ENCODE measurements around the gene SLCO2B1. TPM values are rescaled to one million over a fixed set of nuclear protein-coding genes. Genes with fewer than 3 reads are reported as not detected.

SLCO2B1 gene
- polyA plus RNA-seq, 3 donors, result 6.6 to 8.3 (median 6.7) TPM

DNA sequence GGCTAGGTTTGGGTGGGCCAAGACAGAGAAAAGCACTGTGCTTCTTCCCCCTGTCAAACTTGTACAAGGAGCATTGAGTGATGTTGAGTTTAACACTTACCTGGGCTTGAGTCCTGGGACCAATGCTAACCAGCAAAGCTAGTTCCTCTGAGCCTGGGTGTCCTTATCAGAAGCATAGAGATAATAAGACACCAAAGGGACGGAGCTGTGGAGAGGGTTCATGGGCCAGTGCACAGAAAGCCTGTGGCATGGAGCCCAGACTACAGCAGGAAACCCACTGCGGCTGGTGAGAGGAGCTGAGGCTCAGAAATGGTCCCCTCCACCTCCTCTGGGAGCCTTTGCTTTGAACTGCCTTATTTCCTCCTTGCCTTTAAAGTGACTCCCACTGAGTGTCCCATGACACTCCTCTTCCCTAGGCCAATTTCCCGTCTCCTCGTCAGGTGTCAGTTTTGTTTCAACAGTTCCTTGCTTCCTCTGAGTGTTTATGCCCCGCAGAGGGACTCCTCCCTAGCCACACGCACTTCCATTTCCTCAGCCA is 9.4 kb downstream of the SLCO2B1 start:
- DNase-seq (ENCODE audit: low read depth in 3 of 3, low spot score in 2 of 3), result no peak

DNA sequence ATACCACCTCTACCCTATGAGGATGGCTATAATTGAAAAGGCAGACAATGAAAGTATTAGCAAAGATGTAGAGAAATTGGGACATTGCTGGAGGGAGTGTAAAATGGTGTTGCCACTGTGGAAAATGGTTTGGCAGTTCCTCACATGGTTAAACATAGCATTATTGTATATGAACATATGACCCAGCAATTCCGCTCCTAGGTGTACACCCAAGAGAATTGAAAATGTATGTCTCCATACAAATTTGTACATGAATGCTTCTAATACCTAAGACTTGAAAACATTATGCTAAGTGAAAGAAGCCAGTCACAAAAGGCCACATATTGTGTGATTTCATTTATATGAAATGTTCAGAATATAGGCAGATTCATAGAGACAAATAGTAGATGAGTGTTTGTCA is 10.0 kb downstream of the SLCO2B1 start:
- no peak for DNase-seq (ENCODE audit: low read depth in 3 of 3, low spot score in 2 of 3)

GRCh38 chr11:75161506-75162095 is 10.7 kb downstream of the SLCO2B1 start:
- no peak for DNase-seq (ENCODE audit: low read depth in 3 of 3, low spot score in 2 of 3)

- DNase-seq (ENCODE audit: low read depth in 3 of 3, low spot score in 2 of 3), result no peak
Measured at GRCh38 chr11:75162954-75163353, 12.0 kb downstream of the SLCO2B1 start.

DNA sequence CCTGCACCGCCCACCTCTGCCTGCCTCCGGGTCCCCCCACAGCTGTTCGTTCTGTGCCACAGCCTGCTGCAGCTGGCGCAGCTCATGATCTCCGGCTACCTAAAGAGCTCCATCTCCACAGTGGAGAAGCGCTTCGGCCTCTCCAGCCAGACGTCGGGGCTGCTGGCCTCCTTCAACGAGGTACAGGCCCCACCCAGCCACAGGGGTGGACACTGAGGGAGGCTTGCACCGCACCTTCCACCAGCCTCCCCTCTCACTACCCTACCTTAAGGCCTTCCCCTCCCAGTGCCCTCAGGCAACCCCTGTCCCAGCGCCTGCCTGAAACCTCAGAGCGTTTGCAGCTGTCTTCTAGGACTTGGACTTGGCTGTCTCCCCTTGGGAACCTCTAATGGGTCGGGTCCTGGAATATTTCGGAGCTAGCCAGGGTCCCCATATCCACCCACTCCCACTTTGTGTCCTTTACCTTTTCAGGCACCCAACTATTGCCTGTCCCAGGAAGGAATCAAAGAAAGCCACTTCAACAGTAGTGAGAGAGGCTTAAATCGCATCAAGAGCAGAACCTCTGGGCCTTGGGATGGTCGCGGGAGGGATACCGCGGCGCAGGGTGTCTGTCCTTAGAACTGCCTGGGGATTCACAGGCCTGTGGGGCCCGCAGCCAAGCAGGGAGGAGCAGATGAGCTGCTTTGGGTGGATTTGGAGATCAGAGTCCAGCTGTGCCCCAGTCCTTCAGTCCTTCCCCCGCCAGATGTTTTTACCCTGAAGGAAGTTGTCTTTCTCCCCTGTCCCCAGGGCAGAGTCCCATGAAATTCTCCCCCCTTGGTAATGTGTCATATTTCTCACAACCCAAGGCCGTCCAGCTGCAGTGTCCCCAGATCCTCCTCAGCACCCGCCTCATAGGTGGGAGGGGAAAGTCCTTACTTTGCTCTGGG is 13.3 kb downstream of the SLCO2B1 start:
- DNase-seq (ENCODE audit: low read depth in 3 of 3, low spot score in 2 of 3), result no peak

DNA sequence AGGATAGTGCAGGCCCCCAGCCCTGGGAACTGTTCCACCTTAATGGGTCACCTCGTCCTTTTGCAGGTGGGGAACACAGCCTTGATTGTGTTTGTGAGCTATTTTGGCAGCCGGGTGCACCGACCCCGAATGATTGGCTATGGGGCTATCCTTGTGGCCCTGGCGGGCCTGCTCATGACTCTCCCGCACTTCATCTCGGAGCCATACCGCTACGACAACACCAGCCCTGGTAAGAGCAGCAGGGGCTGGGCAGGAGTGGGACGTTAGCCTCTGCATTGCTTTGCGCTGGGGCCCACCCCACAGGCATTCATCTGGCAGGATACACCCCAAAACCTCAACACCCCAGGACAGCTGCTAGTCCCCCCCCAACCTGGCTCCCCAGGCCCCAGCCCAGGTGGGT is 14.8 kb downstream of the SLCO2B1 start:
- DNase-seq (ENCODE audit: low read depth in 3 of 3, low spot score in 2 of 3), result no peak

- no peak for DNase-seq (ENCODE audit: low read depth in 3 of 3, low spot score in 2 of 3)
Measured at GRCh38 chr11:75166791-75167190, 15.9 kb downstream of the SLCO2B1 start.

GRCh38 chr11:75167617-75168016 is 16.7 kb downstream of the SLCO2B1 start:
- DNase-seq (ENCODE audit: low read depth in 3 of 3, low spot score in 2 of 3), result no peak

DNA sequence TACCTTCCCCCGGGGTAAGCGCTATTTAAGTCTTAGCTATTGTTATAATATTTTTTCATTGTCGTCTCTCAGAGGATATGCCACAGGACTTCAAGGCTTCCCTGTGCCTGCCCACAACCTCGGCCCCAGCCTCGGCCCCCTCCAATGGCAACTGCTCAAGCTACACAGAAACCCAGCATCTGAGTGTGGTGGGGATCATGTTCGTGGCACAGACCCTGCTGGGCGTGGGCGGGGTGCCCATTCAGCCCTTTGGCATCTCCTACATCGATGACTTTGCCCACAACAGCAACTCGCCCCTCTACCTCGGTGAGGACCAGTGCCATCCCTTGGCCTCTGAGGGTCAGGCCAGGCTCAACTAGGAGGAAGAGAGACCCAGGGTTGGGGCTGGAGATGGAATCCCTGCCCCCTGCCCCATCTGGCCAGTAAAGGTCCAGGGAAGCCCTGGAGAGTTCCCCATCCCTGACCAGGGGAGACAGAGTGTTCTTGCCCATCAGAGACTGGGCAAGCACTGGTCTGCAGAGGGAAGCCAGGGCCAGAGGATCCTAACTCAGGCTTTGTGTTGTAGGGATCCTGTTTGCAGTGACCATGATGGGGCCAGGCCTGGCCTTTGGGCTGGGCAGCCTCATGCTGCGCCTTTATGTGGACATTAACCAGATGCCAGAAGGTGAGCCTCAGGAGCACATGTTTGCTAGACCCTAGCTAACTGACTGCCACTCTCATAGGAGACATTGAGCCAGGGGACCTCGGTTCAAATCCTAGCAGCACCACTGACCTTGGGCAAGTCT is 18.4 kb downstream of the SLCO2B1 start:
- no peak for DNase-seq (ENCODE audit: low read depth in 3 of 3, low spot score in 2 of 3)

DNA sequence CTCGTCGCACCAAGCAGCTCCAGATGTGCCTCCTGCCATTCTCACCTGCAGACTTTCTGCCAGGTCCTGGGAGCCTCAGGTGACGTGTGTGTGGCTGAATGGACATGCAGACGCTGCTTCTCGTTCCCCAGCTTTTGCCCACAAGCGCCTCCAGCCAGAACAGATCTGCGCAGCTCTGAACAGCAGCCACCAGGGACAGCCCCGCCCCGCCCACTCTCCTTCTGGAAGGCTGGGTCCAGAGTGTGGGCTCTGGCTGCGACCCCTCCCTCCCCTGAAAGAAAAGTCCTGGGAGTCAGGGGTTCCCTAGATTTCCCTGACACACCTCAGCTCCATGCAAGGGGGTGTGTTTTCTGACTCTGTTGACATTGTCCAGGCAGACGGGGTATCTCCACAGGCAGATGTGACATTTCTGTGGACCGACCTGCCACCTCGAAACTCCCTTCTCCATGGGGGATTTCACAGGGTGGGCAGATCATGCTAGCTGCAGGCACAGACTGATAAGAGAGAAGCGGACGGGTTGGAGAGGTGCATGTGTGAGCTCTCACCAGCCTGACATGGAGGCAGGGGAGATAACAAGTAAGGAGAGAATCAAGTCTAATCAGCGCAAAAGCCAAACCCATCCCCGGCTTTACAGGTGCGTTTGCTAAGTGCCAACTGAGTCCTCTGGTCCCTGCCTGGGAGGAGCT is 19.8 kb downstream of the SLCO2B1 start:
- no peak for DNase-seq (ENCODE audit: low read depth in 3 of 3, low spot score in 2 of 3)

GRCh38 chr11:75173336-75173735 is 22.4 kb downstream of the SLCO2B1 start:
- no peak for DNase-seq (ENCODE audit: low read depth in 3 of 3, low spot score in 2 of 3)

- DNase-seq (ENCODE audit: low read depth in 3 of 3, low spot score in 2 of 3), result no peak
Measured at GRCh38 chr11:75174781-75175370, 24.0 kb downstream of the SLCO2B1 start.

GRCh38 chr11:75182664-75183063 is 31.8 kb downstream of the SLCO2B1 start:
- DNase-seq (ENCODE audit: low read depth in 3 of 3, low spot score in 2 of 3), result no peak

DNA sequence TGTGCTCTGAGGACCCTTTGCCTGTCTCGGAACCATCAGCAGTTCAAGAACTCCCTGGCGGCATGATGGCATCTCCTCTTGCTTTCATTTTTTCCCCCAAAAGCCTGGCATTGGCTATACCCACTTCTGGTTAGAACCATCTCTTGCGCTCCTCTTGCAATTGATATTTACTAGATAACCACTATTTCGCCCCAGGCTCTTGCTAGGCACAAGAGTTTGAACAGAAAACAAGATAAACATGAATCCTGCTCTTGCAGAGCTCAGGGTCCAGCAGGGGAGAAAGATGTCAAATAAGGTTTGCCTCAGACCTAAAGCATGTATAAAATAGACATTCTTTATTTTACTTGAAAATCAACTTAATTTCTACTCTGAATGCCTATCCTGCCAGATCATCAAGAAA is 33.1 kb downstream of the SLCO2B1 start:
- DNase-seq (ENCODE audit: low read depth in 3 of 3, low spot score in 2 of 3), result no peak

DNA sequence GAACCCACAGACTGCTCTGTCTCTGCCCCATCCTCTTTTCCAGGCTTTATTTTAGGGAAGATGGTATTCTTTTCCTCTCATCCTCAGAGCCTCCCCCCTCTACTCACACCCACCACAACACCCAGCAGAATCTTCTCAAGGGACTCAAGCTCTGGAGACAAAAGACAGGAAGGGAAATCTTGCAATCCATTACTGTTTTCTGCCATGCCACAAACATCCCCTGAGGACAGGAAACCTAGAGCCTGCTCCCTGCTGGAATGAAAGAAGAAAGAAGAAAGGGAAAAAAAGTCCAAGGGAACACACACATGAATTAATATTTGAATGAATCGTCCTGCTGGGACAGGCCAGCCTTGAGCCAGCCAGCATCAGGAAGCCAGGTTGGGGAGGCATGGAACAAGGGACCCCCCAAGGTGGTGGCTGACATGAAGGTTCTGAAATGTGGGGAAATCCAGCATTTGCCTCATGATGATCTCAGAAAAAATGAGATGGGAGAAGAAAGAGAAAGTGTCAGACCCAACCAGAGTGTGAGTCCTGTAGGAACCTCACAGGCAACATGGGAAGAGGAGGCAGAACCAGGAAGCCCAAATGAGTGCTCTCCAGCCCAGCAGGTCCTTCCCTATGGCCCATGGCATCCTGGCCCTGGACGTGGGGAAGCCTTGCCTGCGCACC is 34.0 kb downstream of the SLCO2B1 start:
- no peak for DNase-seq (ENCODE audit: low read depth in 3 of 3, low spot score in 2 of 3)

DNA sequence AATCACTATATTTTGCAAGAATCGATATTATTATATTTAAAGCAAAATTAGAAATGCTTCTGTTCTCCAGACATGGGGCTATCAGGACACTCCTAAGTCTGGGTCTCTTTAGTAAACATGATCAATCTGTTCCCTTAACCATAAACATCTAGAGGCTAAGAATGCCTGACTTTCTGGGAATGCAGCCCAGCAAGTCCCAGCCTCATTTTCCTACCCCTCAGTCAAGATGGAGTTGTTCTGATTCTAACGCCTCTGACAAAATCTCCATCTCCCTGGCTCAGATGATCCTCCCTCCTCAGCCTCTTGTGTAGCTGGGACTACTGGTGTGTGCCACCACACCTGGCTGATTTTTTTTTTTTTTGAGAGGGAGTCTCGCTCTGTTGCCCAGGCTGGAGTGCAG is 35.0 kb downstream of the SLCO2B1 start:
- no peak for DNase-seq (ENCODE audit: low read depth in 3 of 3, low spot score in 2 of 3)

- no peak for DNase-seq (ENCODE audit: low read depth in 3 of 3, low spot score in 2 of 3)
Measured at GRCh38 chr11:75186999-75187398, 36.1 kb downstream of the SLCO2B1 start.

DNA sequence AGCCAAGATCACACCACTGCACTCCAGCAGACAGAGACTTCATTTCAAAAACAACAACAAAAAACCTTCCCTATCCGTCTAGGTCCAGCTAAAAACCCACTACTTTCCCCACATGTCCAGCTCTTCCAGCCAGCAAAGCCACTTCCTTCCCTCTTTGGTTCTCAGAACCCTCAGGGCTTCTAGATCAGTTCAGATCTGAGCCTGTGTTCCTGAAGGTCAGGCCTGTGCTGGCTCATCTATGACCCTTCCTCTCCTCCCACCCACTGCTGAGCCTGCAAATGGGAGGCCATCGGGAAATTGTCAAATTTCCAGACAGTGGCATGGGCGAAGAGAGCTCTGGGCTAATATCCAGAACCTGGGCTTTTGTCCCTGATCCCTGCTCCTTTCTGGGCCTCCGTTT is 37.8 kb downstream of the SLCO2B1 start:
- no peak for DNase-seq (ENCODE audit: low read depth in 3 of 3, low spot score in 2 of 3)

- no peak for DNase-seq (ENCODE audit: low read depth in 3 of 3, low spot score in 2 of 3)
Measured at GRCh38 chr11:75189108-75189507, 38.2 kb downstream of the SLCO2B1 start.

DNA sequence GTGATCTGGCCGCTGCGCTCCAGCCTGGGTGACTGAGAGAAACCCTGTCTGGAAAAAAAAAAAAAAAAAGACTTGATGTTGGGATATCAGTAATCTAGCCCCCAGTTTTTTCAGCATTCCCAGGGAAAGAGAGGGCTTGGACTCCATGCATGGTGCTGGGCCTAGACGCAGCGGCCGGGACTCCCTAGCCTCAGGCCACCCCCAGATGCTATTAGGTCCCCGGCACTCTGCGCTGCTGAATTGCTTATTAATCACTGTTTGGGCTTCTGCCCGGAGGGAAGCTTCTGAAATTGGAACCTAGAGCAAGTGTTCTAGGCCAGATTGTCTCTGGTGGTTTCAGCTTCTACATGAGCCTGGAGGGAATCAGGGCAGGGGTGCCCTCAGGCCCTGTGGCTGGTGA is 39.0 kb downstream of the SLCO2B1 start:
- no peak for DNase-seq (ENCODE audit: low read depth in 3 of 3, low spot score in 2 of 3)
